Measurements from ENCODE around the gene ZBED6.
"Not testable (repeated sequence)": the region's sequence is repeated elsewhere in the genome, so short reads cannot be mapped to it uniquely, and the experiment has no call there.

ZBED6 gene

DNA sequence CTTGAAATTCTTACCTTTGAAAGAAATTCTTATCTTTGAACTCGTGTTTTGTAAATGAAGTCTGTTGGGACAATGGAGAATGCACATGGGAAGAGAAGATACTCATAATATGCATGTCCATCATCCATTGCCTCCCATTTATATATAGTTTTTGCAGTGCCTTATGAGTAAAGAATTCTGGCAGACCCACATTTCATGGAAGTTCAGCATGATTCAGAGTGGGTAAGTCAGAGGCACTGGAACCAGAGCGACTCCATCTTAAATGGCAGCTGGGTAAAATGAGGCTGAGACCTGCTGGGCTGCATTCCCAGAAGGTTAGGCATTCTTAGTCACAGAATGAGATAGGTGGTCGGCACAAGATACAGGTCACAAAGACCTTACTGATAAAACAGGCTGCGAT lies 16.6 kb upstream of the ZBED6 start:
- DNase-seq: no peak

DNA sequence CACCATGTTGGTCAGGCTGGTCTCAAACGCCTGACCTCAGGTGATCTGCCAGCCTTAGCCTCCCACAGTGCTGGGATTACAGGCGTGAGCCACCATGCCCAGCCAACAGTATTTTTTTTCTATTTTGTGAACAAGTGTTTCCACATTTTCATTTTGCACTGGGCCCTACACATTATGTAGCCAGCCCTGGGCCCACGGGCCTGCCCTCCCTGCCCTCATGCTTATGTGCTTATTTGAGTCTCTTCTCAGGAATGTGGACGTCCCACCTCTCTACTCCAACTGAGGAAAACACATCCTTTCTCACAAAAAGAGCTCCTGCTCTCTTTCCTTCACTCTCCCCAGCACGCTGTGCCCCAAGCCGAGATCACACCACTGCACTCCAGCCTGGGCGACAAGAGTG lies 13.5 kb upstream of the ZBED6 start:
- no peak for DNase-seq

- DNase-seq: no peak
These were observed 5.5 kb upstream of the ZBED6 start for GRCh38 chr1:203789966-203790365.

GRCh38 chr1:203791498-203791897 lies 3.9 kb upstream of the ZBED6 start:
- no peak for DNase-seq

- DNase-seq: no peak
These were observed 2.9 kb upstream of the ZBED6 start for GRCh38 chr1:203792486-203792885.

GRCh38 chr1:203793561-203793960 lies 1.9 kb upstream of the ZBED6 start:
- not testable (repeated sequence) for DNase-seq

DNA sequence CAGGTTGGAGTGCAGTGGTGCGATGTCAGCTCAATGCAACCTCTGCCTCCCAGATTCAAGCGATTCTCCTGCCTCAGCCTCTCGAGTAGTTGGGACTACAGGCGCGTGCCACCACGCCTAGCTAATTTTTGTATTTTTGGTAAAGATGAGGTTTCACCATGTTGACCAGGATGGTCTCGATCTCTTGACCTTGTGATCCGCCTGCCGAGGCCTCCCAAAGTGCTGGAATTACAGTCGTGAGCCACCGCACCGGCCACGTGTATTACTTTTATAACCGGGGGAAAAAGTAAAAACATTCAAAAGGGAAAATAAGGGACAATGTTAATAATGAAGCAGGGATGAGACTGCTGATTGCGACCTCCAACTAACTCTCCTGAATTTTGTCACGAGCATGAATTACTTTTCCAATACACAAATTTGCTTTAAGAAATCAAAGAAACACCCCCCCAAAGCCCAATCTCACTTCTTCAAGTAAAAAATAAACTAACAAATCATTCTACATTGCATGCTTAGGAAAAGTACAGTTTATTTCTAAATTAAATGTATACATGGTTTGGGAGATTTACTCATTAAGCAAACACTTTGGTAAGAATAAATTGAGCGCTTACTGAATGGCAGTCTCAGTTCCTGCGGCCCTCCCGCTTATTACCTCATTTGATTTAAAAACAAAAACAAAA lies 521 bp upstream of the ZBED6 start:
- DNase-seq: no peak

GRCh38 chr1:203796236-203796605 lies 798 bp downstream of the ZBED6 start:
- DNase-seq: peak; percentile 80

- no peak for DNase-seq
These were observed 1.8 kb downstream of the ZBED6 start for GRCh38 chr1:203797216-203797615.

GRCh38 chr1:203797948-203798655 lies 2.7 kb downstream of the ZBED6 start:
- no peak for DNase-seq

GRCh38 chr1:203799157-203799556 lies 3.7 kb downstream of the ZBED6 start:
- no peak for DNase-seq

- peak; percentile 41 for DNase-seq
These were observed 4.5 kb downstream of the ZBED6 start for GRCh38 chr1:203799971-203800370.

DNA sequence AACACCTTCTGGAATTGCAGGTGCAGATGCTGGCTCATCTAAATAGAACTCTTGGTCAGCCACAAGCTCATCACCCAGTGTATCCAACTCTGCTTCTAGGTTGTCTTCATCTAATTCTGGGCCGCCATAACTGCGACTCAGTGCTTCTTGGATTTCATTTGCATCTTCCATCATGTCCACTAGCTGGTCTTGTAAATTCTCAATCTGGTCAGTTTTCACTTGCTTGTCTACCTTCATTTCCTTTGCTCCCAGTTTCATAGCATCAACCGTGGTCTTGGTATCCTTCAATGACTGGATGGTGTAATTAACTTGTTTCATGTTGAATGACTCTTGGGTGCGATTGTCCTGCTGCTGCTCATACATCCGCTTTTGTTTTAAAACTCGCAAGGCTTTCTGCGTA lies 10.3 kb downstream of the ZBED6 start:
- DNase-seq: no peak

GRCh38 chr1:203807196-203807595 lies 11.8 kb downstream of the ZBED6 start:
- no peak for DNase-seq

- DNase-seq: no peak
These were observed 18.3 kb downstream of the ZBED6 start for GRCh38 chr1:203813581-203814341.

GRCh38 chr1:203818399-203818798 lies 23.0 kb downstream of the ZBED6 start:
- no peak for DNase-seq

GRCh38 chr1:203823306-203823705 lies 27.9 kb downstream of the ZBED6 start:
- no peak for DNase-seq

- no peak for DNase-seq
These were observed 30.8 kb downstream of the ZBED6 start for GRCh38 chr1:203826175-203826574.

DNA sequence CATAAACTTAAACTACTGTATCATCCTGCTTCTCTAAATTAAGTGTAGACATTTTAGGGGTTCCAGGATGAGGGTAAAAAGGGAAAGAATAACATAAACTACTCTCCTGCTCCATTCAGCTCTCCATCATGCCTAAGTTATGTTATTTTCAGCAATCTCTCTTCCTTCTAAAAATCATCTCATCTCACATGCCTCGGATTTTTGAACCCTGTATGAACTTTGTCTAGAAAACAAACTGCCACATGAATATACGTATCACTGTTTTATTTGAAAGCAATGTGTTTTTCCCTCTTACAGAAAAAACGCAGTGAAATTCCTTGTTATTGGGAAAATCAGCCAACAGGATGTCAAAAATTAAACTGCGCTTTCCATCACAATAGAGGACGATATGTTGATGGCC lies 32.6 kb downstream of the ZBED6 start:
- no peak for DNase-seq

GRCh38 chr1:203828503-203828902 lies 33.1 kb downstream of the ZBED6 start:
- DNase-seq: no peak

- not testable (repeated sequence) for DNase-seq
These were observed 33.8 kb downstream of the ZBED6 start for GRCh38 chr1:203829247-203829646.

GRCh38 chr1:203835476-203835875 lies 40.1 kb downstream of the ZBED6 start:
- DNase-seq: no peak

DNA sequence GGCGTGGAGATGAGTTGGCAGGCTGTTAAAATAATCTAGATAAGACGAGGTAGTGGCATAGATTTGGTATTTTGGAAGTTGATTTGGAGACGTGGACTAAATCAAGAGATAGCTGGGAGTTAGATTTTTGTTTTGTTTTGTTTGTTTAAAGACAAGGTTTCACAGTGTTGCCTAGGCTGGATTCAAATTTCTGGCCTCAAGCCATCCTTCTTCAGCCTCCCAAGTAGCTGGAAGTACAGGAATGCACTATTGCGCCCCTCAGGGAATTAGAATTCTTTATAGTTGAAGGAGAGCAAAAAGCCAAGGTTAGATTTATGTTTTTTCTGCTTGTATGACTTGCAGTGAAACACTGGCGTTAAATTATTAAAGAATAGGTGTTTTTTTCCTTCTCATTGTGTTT lies 43.7 kb downstream of the ZBED6 start:
- DNase-seq: no peak

DNA sequence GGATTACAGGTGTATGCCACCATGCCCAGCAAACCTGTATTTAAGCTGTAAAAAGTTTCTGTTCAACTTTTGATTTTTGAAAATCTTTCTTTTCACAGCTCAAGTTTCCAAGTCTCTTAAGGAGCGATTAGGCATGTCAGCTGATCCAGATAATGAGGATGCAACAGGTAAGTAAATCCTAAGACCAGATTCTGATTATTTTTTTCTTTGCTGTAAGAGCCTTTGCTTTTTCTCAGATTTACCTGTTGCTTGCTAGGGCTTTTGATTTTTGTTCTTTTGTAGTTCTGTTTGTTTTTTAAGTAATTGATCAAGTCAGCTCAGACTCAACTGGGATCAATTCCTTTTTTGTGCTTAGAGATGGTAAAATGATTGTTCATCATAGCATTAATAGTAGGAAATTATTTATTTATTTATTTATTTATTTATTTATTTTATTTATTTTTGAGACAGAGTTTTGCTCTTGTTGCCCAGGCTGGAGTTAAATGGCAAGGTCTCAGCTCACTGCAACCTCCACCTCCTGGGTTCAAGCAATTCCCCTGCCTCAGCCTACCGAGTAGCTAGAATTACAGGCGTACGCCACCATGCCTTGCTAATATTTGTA lies 44.9 kb downstream of the ZBED6 start:
- no peak for DNase-seq
